ENCODE data around the gene SEC14L3. TPM values are rescaled to one million over a fixed set of nuclear protein-coding genes. Genes with fewer than 3 reads are reported as not detected.

SEC14L3 gene
- total and polyA plus RNA-seq, 2 of the 13 experiments (the other 11 are each of a cell fraction or from before 2014, with no cell fraction given), result not detected

DNA sequence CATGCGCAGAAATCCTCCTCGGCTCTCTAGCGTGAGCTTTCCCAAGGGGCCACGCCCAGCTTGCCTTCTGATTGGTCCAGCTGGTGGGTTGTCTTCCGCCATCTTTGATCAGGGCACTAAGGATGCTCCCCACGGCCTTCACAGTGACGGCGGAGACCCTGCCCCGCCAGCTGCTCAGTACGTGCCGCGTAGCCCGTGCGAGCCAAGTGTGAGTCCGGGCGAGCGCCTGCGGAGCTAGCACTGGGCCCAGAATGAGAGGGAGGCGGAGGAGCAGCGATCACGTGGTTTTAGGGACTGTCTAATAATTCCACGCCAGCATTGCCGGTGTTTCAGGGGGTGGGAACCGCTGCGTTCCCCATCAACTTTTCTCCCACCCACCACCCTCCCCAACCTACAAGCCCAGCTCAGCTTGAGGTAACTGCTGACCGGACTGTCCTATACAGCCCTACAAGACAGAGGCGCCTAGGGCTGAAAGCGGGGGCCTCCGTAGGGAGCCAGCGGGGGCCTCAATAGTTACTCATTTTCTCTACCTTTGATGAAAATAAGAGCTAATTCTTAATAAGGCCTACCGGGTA is 47.8 kb downstream of the SEC14L3 start (continued):
- TF ChIP-seq, protein P1, sequence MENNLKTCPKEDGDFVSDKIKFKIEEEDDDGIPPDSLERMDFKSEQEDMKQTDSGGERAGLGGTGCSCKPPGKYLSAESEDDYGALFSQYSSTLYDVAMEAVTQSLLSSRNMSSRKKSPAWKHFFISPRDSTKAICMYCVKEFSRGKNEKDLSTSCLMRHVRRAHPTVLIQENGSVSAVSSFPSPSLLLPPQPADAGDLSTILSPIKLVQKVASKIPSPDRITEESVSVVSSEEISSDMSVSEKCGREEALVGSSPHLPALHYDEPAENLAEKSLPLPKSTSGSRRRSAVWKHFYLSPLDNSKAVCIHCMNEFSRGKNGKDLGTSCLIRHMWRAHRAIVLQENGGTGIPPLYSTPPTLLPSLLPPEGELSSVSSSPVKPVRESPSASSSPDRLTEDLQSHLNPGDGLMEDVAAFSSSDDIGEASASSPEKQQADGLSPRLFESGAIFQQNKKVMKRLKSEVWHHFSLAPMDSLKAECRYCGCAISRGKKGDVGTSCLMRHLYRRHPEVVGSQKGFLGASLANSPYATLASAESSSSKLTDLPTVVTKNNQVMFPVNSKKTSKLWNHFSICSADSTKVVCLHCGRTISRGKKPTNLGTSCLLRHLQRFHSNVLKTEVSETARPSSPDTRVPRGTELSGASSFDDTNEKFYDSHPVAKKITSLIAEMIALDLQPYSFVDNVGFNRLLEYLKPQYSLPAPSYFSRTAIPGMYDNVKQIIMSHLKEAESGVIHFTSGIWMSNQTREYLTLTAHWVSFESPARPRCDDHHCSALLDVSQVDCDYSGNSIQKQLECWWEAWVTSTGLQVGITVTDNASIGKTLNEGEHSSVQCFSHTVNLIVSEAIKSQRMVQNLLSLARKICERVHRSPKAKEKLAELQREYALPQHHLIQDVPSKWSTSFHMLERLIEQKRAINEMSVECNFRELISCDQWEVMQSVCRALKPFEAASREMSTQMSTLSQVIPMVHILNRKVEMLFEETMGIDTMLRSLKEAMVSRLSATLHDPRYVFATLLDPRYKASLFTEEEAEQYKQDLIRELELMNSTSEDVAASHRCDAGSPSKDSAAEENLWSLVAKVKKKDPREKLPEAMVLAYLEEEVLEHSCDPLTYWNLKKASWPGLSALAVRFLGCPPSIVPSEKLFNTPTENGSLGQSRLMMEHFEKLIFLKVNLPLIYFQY (CRISPR knock-in tag; IDR thresholded peaks at IDR 0.05; ENCODE audit: borderline replicate concordance), result peak; percentile 93; the same call in 1 of the 2 replicates
- TF ChIP-seq ZFP36L2 (CRISPR knock-in tag; IDR thresholded peaks at IDR 0.05), result no peak
- TF ChIP-seq ZNF282 (IDR thresholded peaks at IDR 0.05; ENCODE audit: partially characterized antibody), result no peak
- no peak for TF ChIP-seq KLF13 (CRISPR knock-in tag; IDR thresholded peaks at IDR 0.05)
- TF ChIP-seq GLI4 (CRISPR knock-in tag; IDR thresholded peaks at IDR 0.05; ENCODE audit: borderline replicate concordance), result no peak
- no peak for TF ChIP-seq ZNF354B (CRISPR knock-in tag; IDR thresholded peaks at IDR 0.05)
- TF ChIP-seq PPARG (CRISPR knock-in tag; conservative IDR thresholded peaks at IDR 0.05), result peak; percentile 48; the same call in 1 of the 2 replicates
- TF ChIP-seq TAF1 (CRISPR knock-in tag; IDR thresholded peaks at IDR 0.05), result peak; percentile 88
- TF ChIP-seq NRL (CRISPR knock-in tag; IDR thresholded peaks at IDR 0.05; ENCODE audit: borderline replicate concordance), result no peak
- peak; percentile 64; the same call in 1 of the 2 replicates for TF ChIP-seq ZNF350 (CRISPR knock-in tag; IDR thresholded peaks at IDR 0.05; ENCODE audit: borderline replicate concordance, low read depth)
- TF ChIP-seq RAD51 (IDR thresholded peaks at IDR 0.05; ENCODE audit: borderline replicate concordance), result peak; percentile 94
- peak; percentile 90 for TF ChIP-seq NFYB (CRISPR knock-in tag; IDR thresholded peaks at IDR 0.05)
- no peak for TF ChIP-seq MED8 (CRISPR knock-in tag; IDR thresholded peaks at IDR 0.05; ENCODE audit: insufficient replicate concordance)
- TF ChIP-seq KLF9 (CRISPR knock-in tag; IDR thresholded peaks at IDR 0.05; ENCODE audit: low read depth), result 0 out of 2 replicates have a peak, but pooled peaks have one; percentile 18
- TF ChIP-seq SPEN (CRISPR knock-in tag; IDR thresholded peaks at IDR 0.05; ENCODE audit: low read depth), result peak; percentile 90
- TF ChIP-seq, protein P2, sequence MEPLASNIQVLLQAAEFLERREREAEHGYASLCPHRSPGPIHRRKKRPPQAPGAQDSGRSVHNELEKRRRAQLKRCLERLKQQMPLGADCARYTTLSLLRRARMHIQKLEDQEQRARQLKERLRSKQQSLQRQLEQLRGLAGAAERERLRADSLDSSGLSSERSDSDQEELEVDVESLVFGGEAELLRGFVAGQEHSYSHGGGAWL (CRISPR knock-in tag; IDR thresholded peaks at IDR 0.05), result no peak
- no peak for TF ChIP-seq ZNF292 (CRISPR knock-in tag; IDR thresholded peaks at IDR 0.05; ENCODE audit: borderline replicate concordance, low read depth)
- no peak for TF ChIP-seq PHB2 (IDR thresholded peaks at IDR 0.05; ENCODE audit: partially characterized antibody)
- peak; percentile 63 for TF ChIP-seq ZNF263 (CRISPR knock-in tag; IDR thresholded peaks at IDR 0.05)
- TF ChIP-seq ZBTB20 (CRISPR knock-in tag; IDR thresholded peaks at IDR 0.05; ENCODE audit: borderline replicate concordance, low read depth), result no peak
- TF ChIP-seq, protein P3, sequence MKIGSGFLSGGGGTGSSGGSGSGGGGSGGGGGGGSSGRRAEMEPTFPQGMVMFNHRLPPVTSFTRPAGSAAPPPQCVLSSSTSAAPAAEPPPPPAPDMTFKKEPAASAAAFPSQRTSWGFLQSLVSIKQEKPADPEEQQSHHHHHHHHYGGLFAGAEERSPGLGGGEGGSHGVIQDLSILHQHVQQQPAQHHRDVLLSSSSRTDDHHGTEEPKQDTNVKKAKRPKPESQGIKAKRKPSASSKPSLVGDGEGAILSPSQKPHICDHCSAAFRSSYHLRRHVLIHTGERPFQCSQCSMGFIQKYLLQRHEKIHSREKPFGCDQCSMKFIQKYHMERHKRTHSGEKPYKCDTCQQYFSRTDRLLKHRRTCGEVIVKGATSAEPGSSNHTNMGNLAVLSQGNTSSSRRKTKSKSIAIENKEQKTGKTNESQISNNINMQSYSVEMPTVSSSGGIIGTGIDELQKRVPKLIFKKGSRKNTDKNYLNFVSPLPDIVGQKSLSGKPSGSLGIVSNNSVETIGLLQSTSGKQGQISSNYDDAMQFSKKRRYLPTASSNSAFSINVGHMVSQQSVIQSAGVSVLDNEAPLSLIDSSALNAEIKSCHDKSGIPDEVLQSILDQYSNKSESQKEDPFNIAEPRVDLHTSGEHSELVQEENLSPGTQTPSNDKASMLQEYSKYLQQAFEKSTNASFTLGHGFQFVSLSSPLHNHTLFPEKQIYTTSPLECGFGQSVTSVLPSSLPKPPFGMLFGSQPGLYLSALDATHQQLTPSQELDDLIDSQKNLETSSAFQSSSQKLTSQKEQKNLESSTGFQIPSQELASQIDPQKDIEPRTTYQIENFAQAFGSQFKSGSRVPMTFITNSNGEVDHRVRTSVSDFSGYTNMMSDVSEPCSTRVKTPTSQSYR (CRISPR knock-in tag; IDR thresholded peaks at IDR 0.05; ENCODE audit: borderline replicate concordance), result no peak
- TF ChIP-seq, protein P4, sequence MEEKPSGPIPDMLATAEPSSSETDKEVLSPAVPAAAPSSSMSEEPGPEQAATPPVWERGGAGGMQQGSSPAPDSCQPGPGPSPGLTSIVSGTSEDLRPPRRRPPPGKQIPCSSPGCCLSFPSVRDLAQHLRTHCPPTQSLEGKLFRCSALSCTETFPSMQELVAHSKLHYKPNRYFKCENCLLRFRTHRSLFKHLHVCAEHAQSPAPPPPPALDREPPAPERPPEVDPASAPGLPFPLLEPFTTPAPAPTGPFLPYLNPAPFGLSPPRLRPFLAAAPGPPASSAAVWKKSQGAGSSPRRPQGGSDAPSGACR (CRISPR knock-in tag; IDR thresholded peaks at IDR 0.05), result 0 out of 2 replicates have a peak, but pooled peaks have one; percentile 13
- TF ChIP-seq TAF15 (IDR thresholded peaks at IDR 0.05; ENCODE audit: low read depth, low read length, poor library complexity, severe bottlenecking), result peak; percentile 6

Data from HepG2 (cell line).